HS-27A (cell line): ENCODE results near the gene MARS1.
A peak's percentile ranks its signal among the peaks of the same experiment; 100 is the strongest.
"Not testable (repeated sequence)": the region's sequence is repeated elsewhere in the genome, so short reads cannot be mapped to it uniquely, and the experiment has no call there.

Source experiments
- DNase-seq: peaks from one replicate; pipeline ENCODE4 v3.0.0-alpha.2; 2012; ENCODE audit warnings: low read depth, missing footprints

Gene MARS1

DNA sequence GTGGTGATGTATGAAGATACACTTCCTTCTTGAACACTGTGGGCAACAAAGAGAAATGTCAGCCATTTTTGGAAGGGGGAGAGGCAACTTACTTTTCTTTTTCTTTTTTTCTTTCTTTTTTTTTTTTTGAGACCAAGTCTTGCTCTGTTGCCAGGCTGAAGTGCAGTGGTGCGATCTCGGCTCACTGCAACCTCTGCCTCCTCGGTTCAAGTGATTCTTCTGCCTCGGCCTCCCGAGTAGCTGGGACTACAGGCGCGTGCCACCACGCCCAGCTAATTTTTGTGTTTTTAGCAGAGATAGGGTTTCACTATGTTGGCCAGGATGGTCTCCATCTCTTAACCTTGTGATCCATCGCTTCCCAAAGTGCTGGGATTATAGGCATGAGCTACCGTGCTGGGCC, 29.9 kb downstream of the MARS1 start:
- not testable (repeated sequence) for DNase-seq

DNA sequence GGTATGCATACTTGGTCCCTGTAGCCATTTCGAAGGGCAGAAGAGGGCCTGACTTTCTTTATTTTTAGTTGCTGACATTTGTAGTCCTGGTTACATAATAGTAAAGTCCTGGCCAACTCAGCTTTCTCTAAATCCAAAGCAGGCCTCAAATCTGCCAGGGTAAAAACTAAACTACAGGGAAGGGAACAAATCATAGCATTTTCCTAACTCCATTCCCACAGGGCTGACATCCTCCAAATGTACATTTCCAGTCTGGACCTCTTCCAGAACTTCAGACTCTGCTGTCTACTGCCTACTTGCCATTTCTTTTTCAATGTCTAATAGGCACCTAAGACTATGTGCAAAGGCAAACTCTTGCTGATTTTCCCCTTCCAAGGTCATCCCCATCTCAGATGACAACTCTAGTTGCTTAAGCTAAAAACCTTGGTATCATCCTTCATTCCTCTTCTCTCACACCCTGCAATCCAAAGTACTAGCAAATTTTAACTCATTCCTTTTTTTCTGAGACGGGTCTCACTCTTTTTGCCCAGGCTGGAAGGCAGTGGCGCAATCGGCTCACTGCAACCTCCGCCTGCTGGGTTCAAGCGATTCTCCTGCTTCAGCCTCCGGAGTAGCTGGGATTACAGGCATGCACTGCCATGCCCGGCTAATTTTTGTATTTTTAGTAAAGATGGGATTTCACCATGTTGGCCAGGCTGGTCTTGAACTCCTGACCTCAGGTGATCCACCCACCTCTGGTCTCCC, 30.5 kb downstream of the MARS1 start:
- DNase-seq: no peak

DNA sequence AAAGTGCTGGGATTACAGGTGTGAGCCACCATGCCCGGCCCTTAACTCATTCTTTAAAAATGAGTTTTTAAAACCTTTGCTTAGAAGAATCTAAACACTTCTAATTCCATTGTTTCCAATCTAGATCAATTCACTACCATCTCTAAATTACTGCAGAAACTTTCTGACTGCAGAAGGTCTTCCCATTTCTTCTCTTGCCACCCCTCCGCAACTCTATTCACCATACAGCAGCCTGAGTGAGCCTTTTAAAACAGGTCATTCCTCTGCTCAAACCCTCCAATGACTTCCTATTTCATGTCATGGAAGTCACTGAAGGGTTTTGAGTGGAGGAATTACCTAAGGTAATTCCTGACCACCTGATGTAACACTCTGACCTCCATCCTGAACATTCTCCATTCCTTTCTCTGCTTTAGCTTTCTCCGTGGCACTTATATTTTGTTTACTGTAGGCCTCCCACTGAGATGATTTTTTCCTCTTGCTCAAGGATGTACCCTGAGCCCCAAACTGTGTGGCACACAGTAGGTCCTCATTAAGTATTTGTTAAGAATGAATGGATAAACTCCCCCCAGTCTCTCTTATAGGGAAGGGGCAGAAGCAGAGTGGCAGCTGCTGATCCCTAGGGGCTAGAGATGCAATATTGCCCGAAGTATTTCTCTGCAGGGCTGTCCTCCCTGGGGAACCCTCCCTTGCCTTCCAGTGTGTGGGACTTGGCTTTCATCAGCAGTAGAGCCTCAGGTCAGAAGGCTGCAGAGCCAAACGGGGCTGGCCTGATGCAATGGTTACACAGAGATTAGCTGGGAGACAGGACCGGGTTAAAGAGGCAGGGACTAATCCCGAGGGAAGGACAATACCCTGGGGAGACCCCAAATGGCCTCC, 31.3 kb downstream of the MARS1 start:
- DNase-seq: no peak

DNA sequence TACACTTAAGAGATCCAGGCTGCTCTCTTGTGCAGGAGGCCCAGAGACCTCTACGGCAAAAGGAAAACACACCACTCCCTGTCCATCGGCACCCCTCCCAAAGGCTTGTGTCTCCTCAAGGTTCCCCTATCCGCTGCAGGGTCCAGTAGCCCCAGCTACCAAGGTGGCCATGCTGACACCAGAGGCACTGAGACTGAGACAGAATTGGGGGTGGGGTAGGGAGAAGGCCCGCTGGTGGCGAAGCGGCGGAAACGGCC, 31.9 kb downstream of the MARS1 start:
- DNase-seq: no peak

DNA sequence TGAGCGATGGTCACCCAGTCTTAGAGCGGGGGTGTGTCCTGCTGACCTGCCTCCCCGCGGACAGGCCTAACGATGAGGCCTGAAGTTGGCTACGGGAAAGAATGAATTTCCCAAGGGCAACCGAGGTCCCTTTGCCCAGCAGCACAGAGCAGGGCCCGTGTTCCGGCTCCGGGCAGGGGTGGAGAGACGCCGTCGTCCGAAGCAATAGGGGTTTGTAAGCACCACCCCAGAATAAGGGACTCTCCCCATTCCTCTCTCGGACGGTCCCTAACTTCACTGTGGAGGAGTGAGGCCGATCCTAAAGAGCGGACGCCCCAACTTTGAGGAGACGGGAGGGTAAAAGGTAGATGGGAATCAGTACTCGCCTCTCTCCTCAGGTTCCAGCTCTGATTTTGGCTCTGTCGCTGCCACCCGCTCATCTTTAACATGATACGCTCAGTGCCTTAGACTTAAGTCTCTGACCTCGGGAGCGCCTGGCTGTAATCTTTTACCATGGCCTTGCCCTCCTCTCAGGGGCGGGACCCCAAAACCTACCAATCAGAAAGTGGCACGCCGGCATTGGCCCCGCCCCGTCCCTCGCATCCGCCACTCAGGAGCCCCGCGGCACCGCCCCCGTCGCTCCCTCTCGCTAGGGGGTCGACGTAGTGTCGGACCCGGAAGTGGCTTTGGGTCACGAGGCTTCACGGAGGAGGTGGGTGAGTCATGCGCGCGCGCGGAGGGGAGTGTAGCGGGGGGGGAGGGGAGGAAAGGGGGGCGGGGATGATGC, 32.4 kb downstream of the MARS1 start, which contains the start of gene DDIT3:
Gene DDIT3, minus strand, starts transcription at position 462 of the 766 bp plus-strand sequence. CDS start 3,108 bp downstream, outside the sequence.
- peak; percentile 94 for DNase-seq

DNA sequence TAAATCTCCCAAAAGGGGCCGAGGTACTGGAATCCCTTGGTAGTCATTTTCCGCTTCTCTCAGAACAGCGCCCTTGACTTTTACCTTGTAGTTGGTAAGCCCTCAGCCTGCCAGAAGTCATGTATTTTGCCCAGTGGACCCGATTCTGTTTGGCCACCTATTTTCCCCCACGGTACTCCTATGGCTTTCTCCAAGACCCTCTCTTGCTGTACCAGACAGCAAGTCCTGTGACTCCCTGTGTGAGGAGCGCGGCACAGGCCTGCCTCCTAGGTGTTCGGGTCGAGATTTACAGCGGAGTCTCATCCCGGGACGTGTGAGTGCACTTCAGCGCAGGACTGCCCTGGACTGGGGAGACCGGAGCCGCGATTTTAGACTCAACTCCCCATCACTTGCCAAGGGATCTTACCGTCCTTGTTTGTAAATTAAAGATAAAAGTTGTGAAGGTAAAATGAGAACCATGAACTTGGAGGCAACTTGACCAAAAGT, 33.7 kb downstream of the MARS1 start:
- DNase-seq: no peak

DNA sequence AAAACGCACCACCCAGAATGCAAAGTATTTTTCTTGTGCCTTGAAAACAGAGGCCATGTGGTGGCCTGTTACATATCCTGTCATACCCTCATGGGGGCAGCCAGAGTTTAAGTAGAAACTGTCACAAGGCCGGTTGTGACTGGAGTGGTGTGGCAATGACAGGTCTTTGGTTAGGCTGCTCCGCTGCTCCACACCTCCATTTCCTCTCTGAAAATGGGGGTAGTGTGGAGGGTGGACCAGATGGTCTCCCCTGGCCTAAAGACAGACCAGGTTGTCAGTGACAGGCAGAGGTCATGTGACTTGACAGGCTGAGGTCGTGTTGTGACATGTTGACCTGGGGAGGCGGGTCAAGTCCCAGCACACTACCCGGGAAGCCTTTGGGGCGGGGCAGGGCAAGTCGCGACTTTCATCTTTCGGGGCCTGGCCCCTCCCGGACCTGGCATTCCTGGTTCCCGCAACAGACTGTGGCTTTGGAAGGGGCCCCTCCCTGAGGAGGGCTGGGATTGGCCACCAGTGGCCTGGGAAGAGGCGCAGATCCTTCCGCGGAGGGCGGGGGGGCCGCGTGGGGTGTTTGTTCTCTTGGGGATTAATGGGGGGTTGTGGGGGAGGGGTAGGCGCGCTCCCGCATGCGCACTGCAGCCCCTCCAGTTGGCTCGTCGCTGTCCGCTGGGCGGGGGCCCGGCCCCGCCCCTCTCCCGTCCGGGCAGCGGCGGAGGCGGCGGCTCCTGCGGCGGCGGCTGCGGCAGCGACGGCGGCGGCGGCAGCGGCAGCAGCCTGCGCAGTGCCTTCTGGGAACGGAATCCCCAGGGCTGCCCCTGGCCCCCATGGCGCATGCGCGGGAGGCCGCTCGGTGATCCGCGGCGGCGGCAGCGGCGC, 34.4 kb downstream of the MARS1 start, which contains the start of gene MBD6:
Gene MBD6, plus strand, starts transcription at position 814 of the 876 bp plus-strand sequence. CDS start 1,480 bp downstream, outside the sequence.
- peak; percentile 84 for DNase-seq

DNA sequence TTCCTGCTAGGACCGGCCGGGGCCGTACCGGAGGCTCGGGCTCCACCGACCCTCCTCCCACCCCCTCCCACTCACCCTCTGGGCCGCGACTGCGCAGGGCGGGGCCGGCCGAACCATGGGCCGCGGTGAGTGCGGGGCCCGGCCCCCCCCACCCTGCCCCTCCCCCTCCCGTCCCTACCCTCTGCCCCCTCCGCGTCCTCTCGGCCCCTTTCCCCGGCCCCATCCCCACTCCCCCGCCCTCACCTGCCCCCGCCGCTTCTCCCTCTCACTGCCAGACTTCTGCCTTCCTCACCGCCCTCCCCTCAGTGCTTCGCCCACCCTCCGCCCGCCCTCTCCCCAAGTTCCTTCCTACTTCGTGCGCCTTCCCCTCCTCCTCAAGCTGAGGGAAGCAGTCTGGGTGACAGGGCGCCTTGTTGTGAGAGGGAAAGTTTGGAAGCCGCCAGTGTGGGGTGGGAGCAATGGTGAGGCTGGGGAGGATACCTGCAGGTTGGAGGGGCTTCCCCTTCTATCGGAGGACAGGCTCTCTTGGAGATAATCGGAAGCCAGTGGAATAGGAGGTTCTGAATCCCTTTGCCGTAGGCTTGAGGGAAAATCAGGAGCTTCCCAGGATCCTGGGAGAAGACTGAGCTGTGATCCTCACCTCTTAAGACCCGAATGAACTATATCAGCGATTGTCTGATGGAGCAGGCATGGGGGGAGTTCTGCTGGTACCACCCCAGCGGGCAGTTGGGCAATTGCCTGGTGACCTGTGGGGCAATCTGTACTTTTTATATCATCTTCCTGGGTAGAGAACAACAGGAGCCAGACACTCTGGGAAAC, 35.2 kb downstream of the MARS1 start:
- no peak for DNase-seq

DNA sequence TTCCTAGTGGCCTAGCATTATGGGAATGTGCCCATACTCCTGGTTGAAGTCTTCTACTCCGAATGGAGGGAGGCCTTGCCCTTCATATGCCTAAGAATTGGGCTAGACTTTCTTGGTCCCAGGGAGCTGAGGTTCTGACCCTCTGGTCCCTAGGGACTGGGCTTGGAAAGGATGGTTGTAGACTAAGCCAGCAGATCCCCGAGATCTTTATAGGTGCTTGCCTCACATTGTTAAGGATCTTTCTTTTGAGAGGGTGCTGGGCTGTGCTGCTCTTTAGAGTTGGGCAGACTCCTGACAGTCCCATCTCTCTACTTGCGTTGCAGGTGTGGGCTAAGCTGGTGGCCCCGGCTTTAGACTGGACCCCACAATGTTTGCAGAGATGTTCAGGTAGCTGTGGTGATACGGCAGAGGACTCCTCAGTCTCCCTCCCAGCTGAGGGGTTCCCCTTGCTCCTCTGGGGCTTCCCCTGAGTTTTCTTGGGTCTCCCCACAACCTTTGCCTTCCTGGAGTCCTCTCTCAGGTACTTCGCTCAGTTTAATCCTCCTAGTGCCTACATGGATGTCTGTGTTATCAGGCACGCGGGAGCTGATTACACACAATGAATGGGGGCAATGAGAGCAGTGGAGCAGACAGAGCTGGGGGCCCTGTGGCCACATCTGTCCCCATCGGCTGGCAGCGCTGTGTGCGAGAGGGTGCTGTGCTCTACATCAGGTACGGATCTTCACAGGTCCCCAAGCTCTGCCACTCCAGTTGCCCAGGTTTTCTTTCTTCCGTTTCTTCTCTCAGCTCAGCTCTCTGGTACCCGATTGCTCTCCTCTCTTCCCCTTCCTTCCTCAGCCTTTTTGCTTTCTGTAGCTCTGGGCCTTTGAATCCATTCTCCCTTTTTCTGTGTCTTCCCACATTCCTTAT, 36.1 kb downstream of the MARS1 start:
- no peak for DNase-seq

DNA sequence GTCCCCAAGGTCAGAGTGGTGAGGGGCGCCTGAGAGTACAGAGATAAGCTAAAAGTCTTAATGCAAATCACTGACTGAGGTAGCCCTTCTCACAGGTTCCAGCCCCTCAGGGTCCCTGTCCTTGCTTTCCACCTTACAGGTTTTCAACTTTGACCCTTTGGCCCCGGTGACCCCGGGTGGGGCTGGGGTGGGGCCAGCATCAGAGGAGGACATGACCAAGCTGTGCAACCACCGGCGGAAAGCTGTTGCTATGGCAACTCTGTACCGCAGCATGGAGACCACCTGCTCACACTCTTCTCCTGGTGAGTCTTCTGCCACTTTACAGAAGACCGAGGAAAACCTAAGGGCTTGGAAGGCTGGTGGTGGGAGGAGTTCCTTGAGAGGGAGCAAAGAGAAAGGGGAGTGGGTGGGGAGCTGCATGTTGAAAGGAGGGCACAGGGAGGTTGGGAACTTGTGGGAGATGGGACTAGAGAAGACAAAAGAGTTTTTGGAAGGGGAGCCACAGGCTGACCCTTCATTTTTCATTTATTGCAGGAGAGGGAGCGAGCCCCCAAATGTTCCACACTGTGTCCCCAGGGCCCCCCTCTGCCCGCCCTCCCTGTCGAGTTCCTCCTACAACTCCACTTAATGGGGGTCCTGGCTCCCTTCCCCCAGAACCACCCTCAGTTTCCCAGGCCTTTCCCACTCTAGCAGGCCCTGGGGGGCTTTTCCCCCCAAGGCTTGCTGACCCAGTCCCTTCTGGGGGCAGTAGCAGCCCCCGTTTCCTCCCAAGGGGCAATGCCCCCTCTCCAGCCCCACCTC, 37.1 kb downstream of the MARS1 start:
- DNase-seq: no peak

DNA sequence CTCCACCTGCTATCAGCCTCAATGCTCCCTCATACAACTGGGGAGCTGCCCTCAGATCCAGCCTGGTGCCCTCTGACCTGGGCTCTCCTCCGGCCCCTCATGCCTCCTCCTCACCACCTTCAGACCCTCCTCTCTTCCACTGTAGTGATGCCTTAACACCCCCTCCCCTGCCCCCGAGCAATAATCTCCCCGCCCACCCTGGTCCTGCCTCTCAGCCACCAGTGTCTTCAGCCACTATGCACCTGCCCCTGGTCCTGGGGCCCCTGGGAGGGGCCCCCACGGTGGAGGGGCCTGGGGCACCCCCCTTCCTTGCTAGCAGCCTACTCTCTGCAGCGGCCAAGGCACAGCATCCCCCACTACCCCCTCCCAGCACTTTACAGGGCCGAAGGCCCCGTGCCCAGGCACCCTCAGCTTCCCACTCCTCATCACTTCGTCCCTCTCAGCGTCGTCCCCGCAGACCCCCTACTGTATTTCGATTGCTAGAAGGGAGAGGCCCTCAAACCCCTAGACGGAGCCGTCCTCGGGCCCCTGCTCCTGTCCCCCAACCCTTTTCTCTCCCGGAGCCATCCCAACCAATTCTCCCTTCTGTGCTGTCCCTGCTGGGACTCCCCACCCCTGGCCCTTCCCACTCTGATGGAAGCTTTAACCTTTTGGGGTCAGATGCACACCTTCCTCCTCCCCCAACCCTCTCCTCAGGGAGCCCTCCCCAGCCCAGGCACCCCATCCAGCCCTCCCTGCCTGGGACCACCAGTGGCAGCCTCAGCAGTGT, 37.9 kb downstream of the MARS1 start:
- no peak for DNase-seq

DNA sequence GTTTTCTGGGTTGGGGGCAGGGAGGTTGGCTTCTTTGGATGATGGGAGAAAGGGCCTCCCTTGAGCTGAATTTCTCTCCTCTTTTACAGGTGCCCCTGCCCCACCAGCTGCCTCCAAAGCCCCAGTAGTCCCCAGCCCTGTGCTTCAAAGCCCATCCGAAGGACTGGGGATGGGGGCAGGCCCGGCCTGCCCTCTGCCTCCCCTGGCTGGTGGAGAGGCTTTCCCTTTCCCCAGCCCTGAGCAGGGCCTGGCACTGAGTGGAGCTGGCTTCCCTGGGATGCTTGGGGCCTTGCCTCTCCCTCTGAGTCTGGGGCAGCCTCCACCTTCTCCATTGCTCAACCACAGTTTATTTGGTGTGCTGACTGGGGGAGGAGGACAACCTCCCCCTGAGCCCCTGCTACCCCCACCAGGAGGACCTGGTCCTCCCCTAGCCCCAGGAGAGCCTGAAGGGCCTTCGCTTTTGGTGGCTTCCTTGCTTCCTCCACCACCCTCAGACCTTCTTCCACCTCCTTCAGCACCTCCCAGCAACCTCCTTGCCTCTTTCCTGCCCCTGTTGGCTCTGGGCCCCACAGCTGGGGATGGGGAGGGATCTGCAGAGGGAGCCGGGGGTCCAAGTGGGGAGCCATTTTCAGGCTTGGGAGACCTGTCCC, 38.7 kb downstream of the MARS1 start:
- no peak for DNase-seq

DNA sequence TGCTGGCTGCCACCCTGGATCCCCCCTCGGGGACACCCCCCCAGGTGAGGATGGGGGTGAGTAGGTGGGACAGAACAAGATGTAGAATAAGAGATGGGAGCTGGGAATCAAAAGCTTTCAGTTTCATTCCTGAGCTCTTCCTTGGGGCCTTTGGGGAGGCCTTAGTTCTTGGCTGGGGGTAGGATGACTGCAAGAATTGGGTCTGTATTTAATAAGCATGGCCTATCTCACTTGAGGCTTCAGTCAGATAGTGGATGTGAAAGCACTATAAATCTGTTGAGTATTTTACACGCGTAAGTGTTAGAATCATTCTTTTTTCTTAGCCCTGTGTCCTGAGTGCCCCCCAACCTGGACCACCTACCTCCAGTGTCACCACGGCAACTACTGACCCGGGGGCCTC, 39.3 kb downstream of the MARS1 start:
- no peak for DNase-seq

DNA sequence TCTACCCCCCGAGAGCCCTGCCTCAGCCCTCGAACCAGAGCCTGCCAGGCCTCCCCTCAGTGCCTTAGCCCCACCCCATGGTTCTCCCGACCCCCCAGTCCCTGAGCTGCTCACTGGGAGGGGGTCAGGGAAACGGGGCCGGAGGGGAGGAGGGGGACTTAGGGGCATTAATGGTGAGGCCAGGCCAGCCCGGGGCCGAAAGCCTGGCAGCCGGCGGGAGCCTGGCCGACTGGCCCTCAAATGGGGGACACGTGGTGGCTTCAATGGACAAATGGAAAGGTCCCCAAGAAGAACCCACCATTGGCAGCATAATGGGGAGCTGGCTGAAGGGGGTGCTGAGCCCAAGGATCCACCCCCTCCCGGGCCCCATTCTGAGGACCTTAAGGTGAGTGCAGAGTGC, 40.3 kb downstream of the MARS1 start:
- DNase-seq: no peak

DNA sequence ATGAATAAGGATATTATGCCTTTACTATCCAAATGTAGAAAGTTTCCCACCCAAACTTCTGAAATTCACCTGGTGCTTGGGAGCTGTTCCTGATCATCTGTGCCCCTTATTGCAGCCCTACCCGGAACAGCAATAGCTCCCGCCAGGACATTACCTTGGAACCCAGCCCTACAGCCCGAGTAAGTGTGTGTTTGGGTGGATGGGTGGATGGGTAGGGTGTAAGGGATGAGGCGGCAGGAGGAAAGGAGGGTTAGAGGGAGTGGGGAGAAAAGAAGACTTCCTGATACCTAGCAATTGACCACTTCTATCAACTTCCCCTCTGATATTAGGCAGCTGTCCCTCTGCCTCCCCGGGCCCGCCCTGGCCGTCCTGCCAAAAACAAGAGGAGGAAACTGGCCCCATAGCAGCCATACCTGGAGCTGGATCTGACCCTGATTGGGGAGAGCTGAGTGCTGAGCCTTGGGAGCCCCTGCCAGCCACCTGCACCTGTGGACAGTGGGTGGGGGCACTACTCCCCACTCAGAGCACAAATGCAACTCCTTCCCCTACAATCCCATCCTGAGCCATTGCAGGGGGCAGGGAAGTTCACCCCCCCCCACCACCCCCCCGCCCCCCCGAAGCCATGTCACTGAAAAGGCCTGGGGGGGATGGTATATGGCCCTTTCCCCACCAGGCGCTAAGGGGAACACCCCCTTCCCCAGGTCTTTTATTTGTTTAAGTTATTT, 41.1 kb downstream of the MARS1 start:
- no peak for DNase-seq

DNA sequence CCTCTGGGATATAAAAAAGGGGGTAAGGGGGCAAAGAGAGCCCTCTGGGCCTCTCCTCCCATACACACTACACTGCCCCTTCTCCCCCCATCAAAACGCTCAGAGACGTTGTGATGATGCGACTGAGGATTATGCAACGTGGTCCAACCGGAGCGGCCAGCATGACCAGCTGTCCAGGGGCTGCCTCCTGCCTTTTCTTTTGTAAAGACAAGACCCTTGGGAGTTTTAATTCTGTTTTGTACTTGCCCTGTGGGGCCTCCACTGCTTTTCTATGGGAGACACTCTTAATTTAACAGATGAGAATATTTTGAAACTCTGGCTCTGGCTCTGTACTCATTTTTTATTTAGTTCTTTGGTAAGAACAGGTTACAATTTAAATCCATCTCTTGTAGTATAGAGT, 42.0 kb downstream of the MARS1 start:
- no peak for DNase-seq
